Mesendoderm (in vitro differentiated cells): ENCODE results near the gene NT5C2.
"Not testable (repeated sequence)": the region's sequence is repeated elsewhere in the genome, so short reads cannot be mapped to it uniquely, and the experiment has no call there.

Source experiments
- DNase-seq: peaks from one replicate; pipeline ENCODE4 v3.0.0; 2013
- H2AK5ac ChIP-seq: 2 replicates; pipeline ENCODE4 v1.6.1; 2013; ENCODE audit warnings: low read length, inconsistent platforms
- H2BK120ac ChIP-seq: 2 replicates; pipeline ENCODE4 v1.6.1; 2013; ENCODE audit warnings: low read depth, mild to moderate bottlenecking, low read length, moderate library complexity, mixed read lengths
- H2BK15ac ChIP-seq: replicated peaks from 2 replicates; pipeline ENCODE4 v1.6.1; 2013; ENCODE audit warnings: low read depth, mild to moderate bottlenecking, moderate library complexity
- H2BK5ac ChIP-seq: 2 replicates; pipeline ENCODE4 v1.6.1; 2013; ENCODE audit warnings: low read length, inconsistent platforms
- H3K18ac ChIP-seq: 2 replicates; pipeline ENCODE4 v1.6.1; 2013; ENCODE audit warnings: mild to moderate bottlenecking, low read length, mixed read lengths
- H3K23ac ChIP-seq: one replicate; pipeline ENCODE4 v1.6.1; 2013; ENCODE audit warnings: low read length
- H3K27ac ChIP-seq: 2 replicates; pipeline ENCODE4 v1.5.1; 2013; ENCODE audit warnings: low read depth, mild to moderate bottlenecking, inconsistent platforms, low read length, moderate library complexity
- H3K27me3 ChIP-seq: 2 replicates; pipeline ENCODE4 v1.6.1; 2013; ENCODE audit warnings: low read length, control low read depth, mild to moderate bottlenecking, inconsistent platforms; ENCODE audit not compliant: insufficient read depth, poor library complexity
- H3K36me3 ChIP-seq: 2 replicates; pipeline ENCODE4 v1.6.1; 2013; ENCODE audit warnings: low read length, inconsistent platforms; ENCODE audit not compliant: control insufficient read depth, insufficient read depth
- H3K4ac ChIP-seq: one replicate; pipeline ENCODE4 v1.6.1; 2013; ENCODE audit warnings: low read depth, mild to moderate bottlenecking, low read length, moderate library complexity
- H3K4me1 ChIP-seq: 2 replicates; pipeline ENCODE4 v1.6.1; 2013; ENCODE audit warnings: low read depth, low read length, inconsistent platforms; ENCODE audit not compliant: control insufficient read depth
- H3K4me2 ChIP-seq: 2 replicates; pipeline ENCODE4 v1.6.1; 2013; ENCODE audit warnings: low read length
- H3K4me3 ChIP-seq: 2 replicates; pipeline ENCODE4 v1.5.1; 2013; ENCODE audit warnings: mild to moderate bottlenecking, low read length
- H3K56ac ChIP-seq: one replicate; pipeline ENCODE4 v1.6.1; 2013; ENCODE audit warnings: low read length
- H3K79me1 ChIP-seq: 2 replicates; pipeline ENCODE4 v1.6.1; 2013; ENCODE audit warnings: low read length, inconsistent platforms
- H3K79me2 ChIP-seq: 2 replicates; pipeline ENCODE4 v1.6.1; 2013; ENCODE audit warnings: mild to moderate bottlenecking, low read length; ENCODE audit not compliant: control insufficient read depth, insufficient read depth
- H3K9ac ChIP-seq: 2 replicates; pipeline ENCODE4 v1.6.1; 2013; ENCODE audit warnings: low read length, inconsistent platforms
- H4K5ac ChIP-seq: one replicate; pipeline ENCODE4 v1.6.1; 2013; ENCODE audit warnings: low read length
- H4K8ac ChIP-seq: one replicate; pipeline ENCODE4 v1.6.1; 2013; ENCODE audit warnings: low read depth, mild to moderate bottlenecking, control low read depth, low read length, moderate library complexity
- WGBS: extraction: QIAGEN DNeasy Blood & Tissue Kit; methylation state at CpG from one replicate; pipeline ENCODE4 v1.1.7; 2013; ENCODE audit warnings: low lambda C conversion rate, missing lambda C conversion rate; ENCODE audit not compliant: insufficient coverage; ENCODE audit errors: extremely low coverage; 5-methylcytosine and 5-hydroxymethylcytosine counted together

The NT5C2 gene

DNA sequence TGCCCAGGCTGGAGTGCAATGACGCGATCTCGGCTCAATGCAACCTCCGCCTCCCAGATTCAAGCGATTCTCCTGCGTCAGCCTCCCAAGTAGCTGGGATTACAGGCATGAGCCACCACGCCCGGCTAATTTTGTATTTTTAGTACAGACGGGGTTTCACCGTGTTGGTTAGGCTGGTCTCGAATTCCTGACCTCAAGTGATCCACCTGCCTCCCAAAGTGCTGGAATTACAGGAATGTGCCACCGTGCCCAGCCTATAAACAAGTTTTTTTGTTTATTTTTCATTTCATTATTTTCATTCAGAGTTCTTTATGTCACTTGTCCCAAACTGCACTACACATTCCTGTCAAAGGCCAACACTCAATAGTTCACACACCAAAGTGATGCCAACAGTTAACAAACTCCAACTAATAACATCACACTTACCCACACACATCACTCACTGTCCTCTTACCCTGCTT, 9.1 kb downstream of the NT5C2 start:
- not testable (repeated sequence) for H3K9ac ChIP-seq, H3K79me1 ChIP-seq, H3K27me3 ChIP-seq, H3K18ac ChIP-seq, H3K27ac ChIP-seq, H3K23ac ChIP-seq, H4K5ac ChIP-seq, H3K4me1 ChIP-seq, H4K8ac ChIP-seq, H2BK120ac ChIP-seq, H3K4me2 ChIP-seq, H2BK5ac ChIP-seq, H2AK5ac ChIP-seq, H3K4ac ChIP-seq, H3K56ac ChIP-seq, H3K36me3 ChIP-seq, H3K4me3 ChIP-seq, H2BK15ac ChIP-seq
- DNase-seq: peak; percentile 33
- WGBS: no CpG with 5 or more reads among the region's 12 CpGs
- peaks cover 48% of the 10 kb centered on the region for H3K79me2 ChIP-seq

DNA sequence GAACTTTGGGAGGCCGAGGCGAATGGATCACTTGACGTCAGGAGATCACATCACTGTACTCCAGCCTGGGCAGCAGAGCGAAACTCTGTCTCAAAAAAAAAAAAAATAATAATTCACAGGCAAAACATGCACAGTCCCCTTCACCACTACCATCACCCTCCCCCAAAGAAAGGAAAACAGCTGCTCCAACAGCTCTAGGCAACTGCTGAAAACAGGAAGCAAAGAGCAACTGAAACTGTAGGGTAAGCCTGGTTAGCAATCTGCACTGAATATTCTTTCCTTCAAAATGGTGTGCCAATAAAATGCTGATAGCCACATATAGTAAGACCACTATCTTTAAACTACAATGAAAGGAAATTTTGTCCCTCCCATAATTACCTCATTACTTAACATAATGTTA, 11.8 kb downstream of the NT5C2 start:
- Histone ChIP-seq H3K27ac (no peak overlapping the region), H3K4me2 (no peak overlapping the region), H3K36me3 (no peaks in the 10 kb centered on the region), H3K23ac (no peak overlapping the region), H3K79me2 (peaks cover 29% of the 10 kb centered on the region), H3K4me3 (no peak overlapping the region), H3K56ac (no peak overlapping the region), H3K27me3 (no peaks in the 10 kb centered on the region), H3K9ac (no peak overlapping the region), H3K4ac (no peak overlapping the region), H3K18ac (no peak overlapping the region), H2AK5ac (no peak overlapping the region), H2BK5ac (no peak overlapping the region), H4K5ac (no peak overlapping the region), H4K8ac (no peak overlapping the region), H2BK120ac (no peak overlapping the region), H3K79me1 (peaks cover 6% of the 10 kb centered on the region), H2BK15ac (no peak overlapping the region), H3K4me1 (no peaks in the 10 kb centered on the region)
- WGBS: no CpG with 5 or more reads among the region's 4 CpGs
- DNase-seq: no peak

DNA sequence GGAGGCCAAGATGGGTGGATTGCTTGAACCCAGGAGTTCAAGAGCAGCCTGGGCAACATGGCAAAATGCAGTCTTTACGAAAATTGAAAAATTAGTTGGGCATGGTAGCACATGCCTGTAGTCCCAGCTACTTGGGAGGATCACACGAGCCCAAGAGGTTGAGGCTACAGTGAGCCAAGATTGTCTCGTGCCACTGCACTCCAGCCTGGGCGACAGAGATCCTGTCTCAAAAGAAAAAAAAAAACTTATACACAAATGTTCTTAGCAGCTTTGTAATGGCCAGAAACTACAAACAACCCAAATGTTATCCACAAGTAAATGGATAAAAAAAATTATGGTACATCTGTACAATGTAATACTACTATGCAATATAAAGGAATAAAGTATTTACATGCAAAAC, 12.6 kb downstream of the NT5C2 start:
- peaks cover 11% of the 10 kb centered on the region for H3K79me1 ChIP-seq
- no peak overlapping the region for H4K5ac ChIP-seq
- H3K18ac ChIP-seq: no peak overlapping the region
- H3K79me2 ChIP-seq: peaks cover 25% of the 10 kb centered on the region
- no peak overlapping the region for H3K23ac ChIP-seq
- H2BK120ac ChIP-seq: no peak overlapping the region
- H2BK5ac ChIP-seq: no peak overlapping the region
- no peaks in the 10 kb centered on the region for H3K4me1 ChIP-seq
- no peak overlapping the region for H3K4me2 ChIP-seq
- H3K27ac ChIP-seq: no peak overlapping the region
- no peaks in the 10 kb centered on the region for H3K27me3 ChIP-seq
- H3K4me3 ChIP-seq: no peak overlapping the region
- no peak overlapping the region for H4K8ac ChIP-seq
- H3K36me3 ChIP-seq: no peaks in the 10 kb centered on the region
- H3K4ac ChIP-seq: no peak overlapping the region
- no CpG with 5 or more reads among the region's 4 CpGs for WGBS
- no peak overlapping the region for H3K56ac ChIP-seq
- no peak for DNase-seq
- no peak overlapping the region for H2AK5ac ChIP-seq
- H3K9ac ChIP-seq: no peak overlapping the region
- no peak overlapping the region for H2BK15ac ChIP-seq

DNA sequence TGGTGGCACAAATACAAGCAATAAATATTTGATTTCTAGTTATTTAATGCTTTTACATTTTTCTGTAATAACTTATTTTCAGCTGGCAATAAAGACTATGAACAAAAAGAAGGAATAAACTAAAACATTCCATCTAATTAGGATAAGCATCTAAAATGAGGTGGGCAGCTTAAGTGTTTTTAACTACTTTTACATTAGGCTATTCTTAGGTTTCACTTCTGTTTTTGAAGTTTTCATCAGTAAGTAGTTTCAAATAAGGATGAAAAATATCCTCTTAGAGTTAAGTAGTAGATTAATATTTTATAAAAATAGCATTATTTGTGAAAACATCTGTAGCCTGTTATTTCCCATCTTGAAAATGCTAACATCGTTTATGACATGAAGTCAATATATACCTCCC, 15.9 kb downstream of the NT5C2 start:
- H3K4me1 ChIP-seq: no peaks in the 10 kb centered on the region
- no peak overlapping the region for H3K56ac ChIP-seq
- no peak overlapping the region for H3K4me2 ChIP-seq
- H4K8ac ChIP-seq: no peak overlapping the region
- H3K4me3 ChIP-seq: no peak overlapping the region
- H2BK5ac ChIP-seq: no peak overlapping the region
- no peak overlapping the region for H3K4ac ChIP-seq
- H2BK15ac ChIP-seq: no peak overlapping the region
- no CpG with 5 or more reads among the region's 1 CpG for WGBS
- H3K27ac ChIP-seq: no peak overlapping the region
- peaks cover 16% of the 10 kb centered on the region for H3K79me2 ChIP-seq
- no peak overlapping the region for H4K5ac ChIP-seq
- H3K23ac ChIP-seq: no peak overlapping the region
- H2BK120ac ChIP-seq: no peak overlapping the region
- H3K18ac ChIP-seq: no peak overlapping the region
- H3K9ac ChIP-seq: no peak overlapping the region
- H3K36me3 ChIP-seq: no peaks in the 10 kb centered on the region
- H3K79me1 ChIP-seq: peaks cover 12% of the 10 kb centered on the region
- H2AK5ac ChIP-seq: no peak overlapping the region
- no peaks in the 10 kb centered on the region for H3K27me3 ChIP-seq
- DNase-seq: no peak

DNA sequence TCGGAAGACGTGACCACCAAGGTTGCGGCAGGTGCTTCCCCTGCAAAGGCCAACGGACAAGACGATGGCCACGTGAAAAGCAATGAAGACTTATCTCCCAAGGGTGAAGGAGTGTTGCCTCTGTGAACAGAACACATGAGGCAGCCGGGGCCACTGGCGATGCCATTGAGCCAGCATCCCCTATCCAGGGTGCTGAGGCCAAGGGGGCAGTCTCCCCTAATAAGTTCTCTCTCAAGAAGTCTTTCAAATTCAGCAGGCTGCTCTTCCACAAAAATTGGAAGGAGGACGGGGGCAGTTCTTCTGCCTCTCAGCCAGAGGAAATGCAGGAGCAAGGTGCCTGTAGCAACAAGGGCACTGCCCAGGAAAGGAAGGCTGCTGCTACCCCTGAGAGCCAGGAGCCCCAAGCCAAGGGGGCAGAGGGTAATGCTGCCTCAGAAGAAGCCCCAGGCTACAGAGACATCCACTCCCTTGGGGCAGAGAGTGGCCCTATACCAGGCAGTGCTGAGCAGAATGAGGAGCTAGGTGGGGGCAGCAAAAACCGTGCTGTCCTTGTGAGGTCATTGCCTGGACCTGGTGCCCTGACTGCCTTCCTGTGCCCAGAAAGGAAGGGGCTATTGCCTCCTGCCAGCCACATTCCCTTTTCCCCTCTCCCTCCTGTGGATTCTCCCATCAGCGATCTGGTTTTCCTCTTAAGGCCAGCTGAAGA, 17.3 kb downstream of the NT5C2 start:
- DNase-seq: peak; percentile 35
- H3K4me2 ChIP-seq: no peak overlapping the region
- H3K79me1 ChIP-seq: peaks cover 12% of the 10 kb centered on the region
- no peaks in the 10 kb centered on the region for H3K36me3 ChIP-seq
- no peaks in the 10 kb centered on the region for H3K27me3 ChIP-seq
- peaks cover 6% of the 10 kb centered on the region for H3K79me2 ChIP-seq
- H2BK5ac ChIP-seq: no peak overlapping the region
- no peak overlapping the region for H3K4ac ChIP-seq
- no peak overlapping the region for H3K56ac ChIP-seq
- no peak overlapping the region for H2BK15ac ChIP-seq
- no peak overlapping the region for H4K5ac ChIP-seq
- no peak overlapping the region for H3K18ac ChIP-seq
- H3K4me3 ChIP-seq: no peak overlapping the region
- H4K8ac ChIP-seq: no peak overlapping the region
- H2AK5ac ChIP-seq: no peak overlapping the region
- no CpG with 5 or more reads among the region's 11 CpGs for WGBS
- no peaks in the 10 kb centered on the region for H3K4me1 ChIP-seq
- no peak overlapping the region for H2BK120ac ChIP-seq
- H3K9ac ChIP-seq: no peak overlapping the region
- H3K23ac ChIP-seq: no peak overlapping the region
- no peak overlapping the region for H3K27ac ChIP-seq

DNA sequence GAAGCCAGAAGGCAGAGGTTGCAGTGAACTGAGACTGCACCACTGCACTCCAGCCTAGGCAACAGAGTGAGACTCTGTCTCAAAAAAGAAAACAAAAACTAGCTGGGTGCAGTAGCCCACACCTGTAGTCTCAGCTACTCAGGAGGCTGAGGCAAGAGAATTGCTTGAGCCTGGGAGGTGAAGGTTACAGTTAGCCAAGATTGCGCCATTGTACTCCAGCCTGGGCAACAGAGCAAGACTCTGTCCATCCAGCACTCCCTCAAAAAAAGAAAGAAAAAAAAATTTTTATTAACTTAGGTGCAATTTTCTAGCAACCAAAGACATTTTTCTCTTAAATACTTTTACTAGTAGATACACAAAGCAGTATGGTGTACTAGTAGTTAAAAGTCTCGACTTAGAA, 18.7 kb downstream of the NT5C2 start:
- not testable (repeated sequence) for H3K36me3 ChIP-seq, H3K18ac ChIP-seq, H2BK5ac ChIP-seq, H3K9ac ChIP-seq, H2AK5ac ChIP-seq, H3K4ac ChIP-seq, H2BK120ac ChIP-seq, H3K27ac ChIP-seq, H3K79me2 ChIP-seq, H3K27me3 ChIP-seq, H4K5ac ChIP-seq, H3K23ac ChIP-seq, H3K56ac ChIP-seq, H3K79me1 ChIP-seq, DNase-seq, H4K8ac ChIP-seq, H3K4me2 ChIP-seq, H3K4me3 ChIP-seq, H2BK15ac ChIP-seq, H3K4me1 ChIP-seq
- WGBS: no CpG with 5 or more reads among the region's 2 CpGs
